Right ventricle myocardium inferior (tissue), 1 donor: ENCODE data around the gene PLIN5. TPM values are rescaled to one million over a fixed set of nuclear protein-coding genes. Genes with fewer than 3 reads are reported as not detected.
A peak's percentile ranks its signal among the peaks of the same experiment; 100 is the strongest.

Source experiments
- ATAC-seq: fragments of 200-7000 bp; cut with Tn5 transposase; one replicate; pipeline ENCODE4 v1.9.1; 2020; ENCODE audit warnings: mild to moderate bottlenecking, moderate library complexity
- DNase-seq: peaks from one replicate; pipeline ENCODE4 v3.0.0; 2021; ENCODE audit errors: missing footprints
- intact Hi-C: fragments of 100-400 bp; cut with DNase I; formaldehyde crosslinking; loops from one replicate; pipeline ENCODE4 v1.11.0; 2022
- total RNA-seq: library from RNA; stranded (reverse); fragmentation: NEBNext Ultra II Directional; extraction: Animal tissue kit (Norgen Biotek cat#: 25700); gene quantifications from one replicate; pipeline ENCODE4 v1.2.1, GENCODE V29; 2021
- donor health status: DM: no; HTN: yes; CAD: no; lungs with severe emphysema.

The PLIN5 gene
- total RNA-seq, 1 donor from 2014 or later: 50.4 TPM

DNA sequence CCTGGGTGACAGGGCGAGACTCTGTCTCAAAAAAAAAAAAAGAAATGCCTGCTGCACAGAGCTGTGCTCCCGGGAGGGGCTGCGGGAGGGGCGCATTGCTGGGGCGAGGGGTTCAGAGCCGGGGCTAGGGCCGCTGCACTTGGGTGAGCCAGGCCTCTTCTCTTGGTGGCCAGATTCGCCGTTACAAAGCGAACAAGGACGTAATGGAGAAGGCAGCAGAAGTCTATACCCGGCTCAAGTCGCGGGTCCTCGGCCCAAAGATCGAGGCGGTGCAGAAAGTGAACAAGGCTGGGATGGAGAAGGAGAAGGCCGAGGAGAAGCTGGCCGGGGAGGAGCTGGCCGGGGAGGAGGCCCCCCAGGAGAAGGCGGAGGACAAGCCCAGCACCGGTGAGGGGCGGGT is 35.7 kb downstream of the PLIN5 start:
- ATAC-seq (no peak), DNase-seq (no peak)
- intact Hi-C loops: no loop called here

DNA sequence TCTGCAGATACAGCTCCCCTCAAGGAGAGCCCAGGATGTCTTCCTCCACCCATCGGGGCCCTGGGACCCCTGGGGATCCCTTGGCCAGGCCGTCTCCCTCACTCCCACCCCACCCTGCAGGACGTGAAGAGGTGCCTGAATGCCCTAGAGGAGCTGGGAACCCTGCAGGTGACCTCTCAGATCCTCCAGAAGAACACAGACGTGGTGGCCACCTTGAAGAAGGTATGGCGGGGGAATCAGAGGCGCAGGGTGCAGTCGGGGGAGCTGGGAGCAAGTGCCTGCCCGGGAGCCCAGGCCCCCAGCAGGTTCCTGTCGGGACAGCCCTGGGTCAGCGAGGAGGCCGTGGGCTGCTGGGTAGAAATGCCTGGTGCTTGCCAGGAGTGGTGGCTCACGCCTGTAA is 36.3 kb downstream of the PLIN5 start:
- no peak for ATAC-seq
- no peak for DNase-seq
- intact Hi-C loops: no loop called here

DNA sequence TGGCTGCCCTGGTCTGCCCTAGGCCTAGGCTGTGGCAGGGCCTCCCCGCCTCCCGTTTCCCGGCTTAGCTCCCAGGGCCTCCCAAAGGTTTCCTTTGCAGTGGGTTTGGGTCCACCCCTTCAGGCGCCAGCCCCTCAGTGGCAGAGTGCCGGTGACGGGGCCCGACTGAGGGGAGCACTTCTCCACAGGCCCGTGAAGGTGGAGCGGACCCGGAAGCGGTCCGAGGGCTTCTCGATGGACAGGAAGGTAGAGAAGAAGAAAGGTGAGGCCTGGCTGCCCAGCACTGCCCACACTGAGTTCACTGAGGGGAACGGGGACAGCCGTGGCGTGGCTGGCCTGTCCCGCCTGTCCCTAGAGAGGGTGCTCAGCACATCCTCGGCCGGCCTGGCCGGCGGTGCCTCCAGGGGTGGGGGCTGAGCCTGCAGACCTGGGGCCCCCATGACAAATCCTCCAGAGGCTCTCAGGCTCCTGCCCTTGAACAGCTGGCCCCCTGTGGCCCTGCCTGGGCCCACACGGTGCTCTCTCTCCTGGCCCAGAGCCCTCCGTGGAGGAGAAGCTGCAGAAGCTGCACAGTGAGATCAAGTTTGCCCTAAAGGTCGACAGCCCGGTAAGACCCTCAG is 37.1 kb downstream of the PLIN5 start:
- DNase-seq: no peak
- no peak for ATAC-seq
- intact Hi-C loops: no loop called here

DNA sequence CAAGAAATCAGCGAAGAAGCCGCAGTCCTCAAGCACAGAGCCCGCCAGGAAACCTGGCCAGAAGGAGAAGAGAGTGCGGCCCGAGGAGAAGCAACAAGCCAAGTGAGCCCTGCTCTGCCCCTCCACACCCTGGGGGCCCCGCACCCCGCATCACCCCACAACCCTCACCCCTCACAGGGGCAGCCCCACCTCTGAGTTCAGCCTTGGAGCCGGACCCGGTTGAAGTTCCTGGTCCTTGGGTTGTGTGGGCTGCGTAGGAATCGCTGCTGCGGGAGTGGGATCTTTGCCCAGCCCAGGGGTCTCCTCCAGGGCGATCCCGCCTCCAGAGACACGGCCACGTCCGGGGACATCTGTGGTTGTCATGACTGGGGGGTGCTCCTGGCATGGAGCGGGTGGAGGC is 38.7 kb downstream of the PLIN5 start:
- ATAC-seq (no peak), DNase-seq (no peak)
- intact Hi-C loops: no loop called here

DNA sequence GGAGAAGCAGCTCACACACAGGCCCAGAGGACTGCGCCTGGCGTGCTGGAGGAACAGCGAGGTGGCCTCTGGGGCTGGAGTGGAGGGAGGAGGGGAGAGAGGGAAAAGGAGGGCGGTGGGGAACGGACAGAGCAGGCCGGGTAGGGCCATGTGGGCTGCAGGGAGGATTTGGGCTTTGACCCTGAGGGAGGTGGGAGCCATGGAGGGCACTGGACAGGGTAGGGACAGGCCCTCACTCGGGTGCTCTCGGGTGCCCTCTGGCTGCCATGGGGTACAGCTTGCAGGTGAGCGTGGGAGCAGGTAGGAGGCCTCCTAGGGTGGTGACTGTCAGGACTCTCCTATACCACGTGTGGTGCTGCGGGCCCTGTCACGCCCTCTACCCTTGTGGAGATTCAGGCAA is 39.6 kb downstream of the PLIN5 start:
- DNase-seq (no peak), ATAC-seq (no peak)
- intact Hi-C loops: no loop called here

DNA sequence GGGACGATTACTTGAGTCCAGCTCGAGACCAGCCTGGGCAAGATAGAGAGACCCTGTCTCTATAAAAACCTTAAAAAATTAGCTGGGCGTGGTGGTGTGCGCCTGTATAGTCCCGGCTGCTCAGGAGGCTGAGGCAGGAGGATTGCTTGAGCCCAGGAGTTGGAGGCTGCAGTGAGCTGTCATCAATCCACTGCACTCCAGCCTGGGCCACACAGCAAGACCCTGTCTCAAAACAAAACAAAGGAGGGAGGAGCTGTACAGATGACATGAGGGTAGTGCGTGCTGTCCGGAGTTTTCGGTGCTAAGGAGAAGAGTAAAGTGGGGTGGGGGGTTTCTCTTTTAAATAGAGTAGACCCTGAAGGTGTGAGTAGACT is 40.3 kb downstream of the PLIN5 start:
- intact Hi-C loops: no loop called here
- DNase-seq (no peak), ATAC-seq (no peak)

DNA sequence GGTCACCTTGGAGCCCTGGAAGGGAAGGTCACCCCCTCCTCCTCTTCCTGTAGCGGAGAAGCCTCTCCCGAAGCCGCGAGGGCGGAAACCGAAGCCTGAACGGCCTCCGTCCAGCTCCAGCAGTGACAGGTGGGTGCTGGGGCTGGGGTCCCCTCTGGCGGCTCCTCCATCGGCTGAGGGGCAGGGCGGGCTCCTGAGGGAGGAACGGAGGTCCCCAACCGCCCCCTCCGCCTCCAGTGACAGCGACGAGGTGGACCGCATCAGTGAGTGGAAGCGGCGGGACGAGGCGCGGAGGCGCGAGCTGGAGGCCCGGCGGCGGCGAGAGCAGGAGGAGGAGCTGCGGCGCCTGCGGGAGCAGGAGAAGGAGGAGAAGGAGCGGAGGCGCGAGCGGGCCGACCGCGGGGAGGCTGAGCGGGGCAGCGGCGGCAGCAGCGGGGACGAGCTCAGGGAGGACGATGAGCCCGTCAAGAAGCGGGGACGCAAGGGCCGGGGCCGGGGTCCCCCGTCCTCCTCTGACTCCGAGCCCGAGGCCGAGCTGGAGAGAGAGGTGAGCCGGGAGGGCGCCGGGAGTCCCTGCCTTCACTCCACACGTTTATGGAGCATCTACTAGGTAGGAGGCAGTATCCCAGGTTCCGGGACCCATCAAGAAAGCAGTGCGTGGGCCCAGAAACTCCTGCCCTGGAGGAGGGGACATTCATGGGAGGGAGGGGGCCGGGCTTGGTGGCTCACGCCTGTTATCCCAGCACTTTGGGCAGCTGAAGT is 40.9 kb downstream of the PLIN5 start:
- intact Hi-C loops: no loop called here
- ATAC-seq (no peak), DNase-seq (no peak)

DNA sequence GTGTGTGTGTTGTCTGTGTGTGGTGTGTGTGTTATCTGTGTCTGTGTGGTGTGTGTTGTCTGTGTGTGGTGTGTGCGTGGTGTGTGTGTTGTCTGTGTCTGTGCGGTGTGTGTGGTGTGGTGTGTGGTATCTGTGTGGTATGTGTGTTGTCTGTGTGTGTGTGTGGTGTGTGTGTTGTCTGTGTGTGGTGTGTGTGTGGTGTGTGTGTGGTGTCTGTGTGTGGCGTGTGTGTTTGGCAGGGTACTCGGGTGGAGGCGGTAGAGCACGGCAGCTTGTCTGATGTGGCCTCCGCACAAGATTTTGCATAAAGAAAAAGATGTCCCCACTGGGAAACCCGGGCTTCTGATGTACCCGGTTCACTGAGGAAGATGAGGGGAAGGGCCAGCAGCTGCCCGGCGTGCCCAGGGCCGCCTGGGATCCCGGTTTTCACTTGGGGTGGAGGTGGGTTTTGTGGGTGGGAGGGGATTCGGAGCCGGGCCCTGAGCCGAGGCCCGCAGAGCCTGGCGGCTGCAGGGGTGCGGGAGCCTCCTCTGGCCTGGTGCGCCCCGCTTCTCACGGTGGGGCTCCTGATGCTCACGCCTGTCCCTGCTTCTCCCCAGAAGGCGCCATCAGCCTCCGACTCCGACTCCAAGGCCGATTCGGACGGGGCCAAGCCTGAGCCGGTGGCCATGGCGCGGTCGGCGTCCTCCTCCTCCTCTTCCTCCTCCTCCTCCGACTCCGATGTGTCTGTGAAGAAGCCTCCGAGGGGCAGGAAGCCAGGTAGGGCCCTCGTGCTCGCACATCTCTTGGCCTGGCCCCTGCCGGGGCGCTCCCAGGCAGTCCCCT is 41.7 kb downstream of the PLIN5 start:
- intact Hi-C loops: no loop called here
- no peak for DNase-seq
- no peak for ATAC-seq

DNA sequence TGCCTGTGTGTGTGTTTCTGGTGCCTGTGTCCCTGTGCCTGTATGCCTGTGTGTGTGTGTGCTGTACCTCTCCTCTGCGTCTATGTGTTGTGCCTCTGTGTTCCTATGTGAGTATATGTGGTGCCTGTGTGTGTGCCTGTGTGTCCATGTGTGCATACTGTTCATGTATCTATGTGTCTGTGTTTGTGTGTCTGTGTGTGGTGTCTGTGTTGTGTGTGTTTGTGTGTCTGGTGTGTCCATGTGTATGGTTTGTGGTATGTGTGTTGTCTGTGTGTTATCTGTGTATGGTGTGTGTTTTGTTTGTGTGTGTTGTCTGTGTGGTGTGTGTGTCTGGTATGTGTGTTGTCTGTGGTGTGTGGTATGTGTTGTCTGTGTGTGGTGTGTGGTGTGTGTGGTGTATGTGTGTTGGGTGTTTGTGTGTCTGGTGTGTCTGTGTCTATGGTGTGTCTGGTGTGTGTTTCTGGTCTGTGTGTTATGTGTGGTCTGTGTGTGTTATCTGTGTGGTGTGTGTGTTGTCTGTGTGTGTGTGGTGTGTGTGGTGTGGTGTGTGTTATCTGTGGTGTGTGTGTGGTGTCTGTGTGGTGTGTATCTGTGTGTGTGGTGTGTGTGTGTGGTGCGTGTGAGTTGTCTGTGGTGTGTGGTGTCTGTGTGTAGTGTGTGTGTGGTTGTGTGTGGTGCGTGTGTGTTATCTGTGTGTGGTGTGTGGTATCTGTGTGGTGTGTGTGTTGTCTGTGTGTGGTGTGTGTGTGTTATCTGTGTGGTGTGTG is 42.5 kb downstream of the PLIN5 start:
- DNase-seq: no peak
- no peak for ATAC-seq
- intact Hi-C loops: no loop called here

DNA sequence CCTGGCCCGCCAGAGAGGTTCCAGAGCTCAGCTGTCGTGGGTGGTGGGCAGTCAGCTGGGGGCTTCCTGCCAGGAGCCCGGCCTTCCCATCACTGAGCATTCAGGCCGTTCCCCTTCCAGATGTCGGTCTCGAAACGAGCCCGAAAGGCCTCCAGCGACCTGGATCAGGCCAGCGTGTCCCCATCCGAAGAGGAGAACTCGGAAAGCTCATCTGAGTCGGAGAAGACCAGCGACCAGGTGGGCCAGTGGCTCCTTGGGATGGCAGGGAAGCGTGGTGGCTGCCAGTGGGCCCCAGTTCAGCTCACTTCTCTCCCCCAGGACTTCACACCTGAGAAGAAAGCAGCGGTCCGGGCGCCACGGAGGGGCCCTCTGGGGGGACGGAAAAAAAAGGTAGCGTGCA is 43.6 kb downstream of the PLIN5 start:
- ATAC-seq (no peak), DNase-seq (no peak)
- intact Hi-C loops: no loop called here

DNA sequence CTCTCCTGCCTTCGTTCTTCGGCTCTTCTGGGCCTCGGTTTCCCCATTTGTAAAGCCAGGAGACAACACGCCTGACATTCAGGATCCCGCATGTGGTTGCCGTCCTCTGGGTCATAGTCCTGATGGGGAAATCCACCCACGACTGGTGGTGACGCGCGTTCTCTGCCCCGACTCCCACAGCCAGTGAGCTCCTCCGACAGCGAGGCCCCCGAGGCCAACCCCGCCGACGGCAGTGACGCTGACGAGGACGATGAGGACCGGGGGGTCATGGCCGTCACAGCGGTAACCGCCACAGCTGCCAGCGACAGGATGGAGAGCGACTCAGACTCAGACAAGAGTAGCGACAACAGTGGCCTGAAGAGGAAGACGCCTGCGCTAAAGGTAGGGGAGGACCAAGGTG is 46.5 kb downstream of the PLIN5 start:
- ATAC-seq (no peak), DNase-seq (peak; percentile 63)
- intact Hi-C loops: no loop called here

DNA sequence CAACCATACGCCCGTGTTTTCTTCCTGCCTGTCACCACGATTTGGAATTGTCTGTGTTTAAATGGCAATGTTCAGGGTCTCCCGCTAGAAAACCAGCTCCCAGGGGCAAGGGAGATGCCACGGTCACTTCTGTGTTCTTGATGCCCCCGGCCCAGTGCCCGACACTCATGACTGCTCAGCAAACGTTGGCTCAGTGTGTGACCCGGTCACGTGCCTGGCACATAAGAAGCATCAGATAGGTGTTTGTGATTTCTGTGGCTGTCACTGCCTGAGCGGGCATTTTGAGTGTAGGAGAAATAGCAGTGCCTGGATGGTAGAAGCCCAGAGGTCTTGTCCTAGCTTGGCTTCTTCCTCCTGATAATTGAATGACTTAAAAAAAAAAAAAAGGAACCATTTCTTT is 47.5 kb downstream of the PLIN5 start:
- intact Hi-C loops: no loop called here
- peak; percentile 57 for DNase-seq
- no peak for ATAC-seq

DNA sequence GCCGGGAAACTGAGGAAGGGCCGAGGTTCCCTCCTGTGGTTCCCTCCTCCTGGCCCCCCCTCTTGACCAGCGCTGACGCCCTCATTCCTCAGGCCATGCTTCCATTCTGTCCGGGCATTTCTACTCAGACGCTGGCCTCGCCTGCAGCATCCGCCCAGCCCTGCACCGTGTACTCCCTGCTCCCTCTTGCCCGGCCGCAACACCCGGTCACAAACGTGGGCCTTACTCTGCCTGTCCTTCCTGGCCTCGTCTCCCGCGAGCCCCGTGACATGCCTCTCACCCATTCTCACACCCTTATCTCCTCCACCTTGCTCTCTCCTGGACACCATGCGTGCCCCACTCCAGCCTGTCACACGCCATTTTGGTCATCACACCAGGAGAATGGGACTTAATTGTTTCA is 51.6 kb downstream of the PLIN5 start:
- intact Hi-C loops: no loop called here
- ATAC-seq (no peak), DNase-seq (peak; percentile 41)

DNA sequence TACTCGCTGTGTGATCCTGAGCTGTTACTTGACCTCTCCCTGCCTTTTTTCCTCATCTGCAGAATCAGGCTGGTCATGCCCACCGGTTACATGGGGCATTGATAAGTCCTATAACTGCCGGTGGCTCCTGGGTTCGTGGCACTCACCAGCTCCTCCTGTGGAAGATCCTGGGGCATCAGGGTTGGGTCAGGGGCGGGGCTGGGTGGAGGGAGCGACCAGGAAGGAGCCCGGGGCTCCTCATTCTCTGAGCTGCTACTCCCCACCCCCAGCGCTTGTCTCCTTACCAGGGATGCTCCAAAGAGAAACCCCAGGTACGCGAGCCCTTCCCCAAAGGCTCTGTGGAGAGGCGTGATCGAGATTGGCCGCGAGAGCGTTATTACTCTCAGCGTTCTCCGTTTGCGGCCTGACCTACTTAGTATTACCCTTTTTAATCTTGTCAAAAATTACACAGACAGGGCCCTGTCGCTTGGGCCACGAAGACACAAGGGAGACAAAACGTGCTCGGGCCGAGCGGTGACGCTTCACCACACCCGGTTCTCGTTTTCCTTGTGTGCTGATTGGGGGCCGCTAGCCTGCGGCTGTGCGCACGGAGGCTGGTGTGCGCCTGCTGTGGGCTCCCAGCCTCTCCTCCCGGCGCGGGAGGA is 52.2 kb downstream of the PLIN5 start:
- ATAC-seq (no peak), DNase-seq (peak; percentile 31)
- intact Hi-C loops: no loop called here

DNA sequence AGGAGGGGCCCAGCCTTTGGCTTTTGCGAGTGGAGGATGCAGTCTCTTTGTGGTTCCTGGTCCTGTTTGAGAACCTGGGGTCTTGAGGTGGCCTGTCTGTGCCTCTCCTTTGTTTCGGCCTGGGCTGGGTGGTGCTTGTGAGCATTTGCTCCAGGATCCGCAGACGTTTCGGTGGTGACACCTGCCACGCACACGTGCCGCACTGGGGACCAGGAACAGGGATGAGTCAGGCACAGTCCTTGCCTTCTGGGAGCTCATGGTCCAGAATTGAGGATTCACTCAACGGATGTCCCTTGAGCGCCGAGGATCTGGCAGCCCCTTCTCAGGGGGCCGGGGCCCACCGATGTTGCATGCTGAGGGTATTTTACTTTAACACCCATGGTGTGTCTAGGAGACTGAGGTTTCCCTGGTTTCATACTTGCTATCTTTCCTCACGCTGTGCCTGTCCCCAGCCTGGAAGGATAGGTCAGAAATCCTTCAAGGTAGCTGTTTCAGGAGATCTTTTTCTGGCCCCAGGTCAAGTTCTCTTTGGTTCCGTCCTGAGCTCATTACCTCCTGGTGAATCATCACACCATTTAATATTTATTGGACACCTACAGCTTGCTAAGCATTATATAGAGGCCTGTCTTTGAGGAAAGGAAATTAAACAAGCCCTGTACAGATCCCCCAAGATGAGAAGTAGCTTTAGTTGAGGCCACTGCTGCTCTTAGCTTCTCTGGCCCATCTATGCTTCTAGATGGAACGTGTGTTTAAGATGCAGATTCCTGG is 57.8 kb downstream of the PLIN5 start:
- DNase-seq (no peak), ATAC-seq (no peak)
- intact Hi-C loops: no loop called here

DNA sequence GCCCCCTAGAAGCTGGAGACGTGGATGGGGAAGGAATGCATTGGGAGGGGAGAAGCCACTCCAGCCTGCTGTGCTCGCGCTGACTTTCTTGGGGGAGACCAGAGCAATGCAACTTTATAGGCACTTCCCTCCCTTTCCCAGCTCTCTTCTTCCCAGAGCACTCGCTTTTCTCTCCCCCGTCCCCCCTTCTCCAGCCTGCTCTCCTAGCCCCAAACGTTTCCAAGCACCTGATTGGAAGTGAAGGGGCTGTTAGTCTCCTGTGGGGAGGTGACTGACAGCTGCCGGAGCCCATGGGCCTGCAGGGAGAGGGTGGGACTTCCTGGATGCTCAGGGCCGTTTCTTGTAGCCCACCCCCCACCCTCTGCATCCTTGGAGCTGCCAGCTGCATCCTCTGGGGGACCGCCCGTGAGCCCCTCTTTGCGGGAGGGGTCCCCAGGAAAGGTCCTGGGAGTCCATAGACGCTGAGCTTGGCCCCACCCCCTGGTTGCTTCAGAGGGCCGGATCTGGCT is 60.5 kb downstream of the PLIN5 start:
- no peak for DNase-seq
- no peak for ATAC-seq
- intact Hi-C loops: loop anchor here (5.0 kb wide), 1 partner anchor 72 kb away; the partner anchor contains the start of genes CHAF1A and SH3GL1

DNA sequence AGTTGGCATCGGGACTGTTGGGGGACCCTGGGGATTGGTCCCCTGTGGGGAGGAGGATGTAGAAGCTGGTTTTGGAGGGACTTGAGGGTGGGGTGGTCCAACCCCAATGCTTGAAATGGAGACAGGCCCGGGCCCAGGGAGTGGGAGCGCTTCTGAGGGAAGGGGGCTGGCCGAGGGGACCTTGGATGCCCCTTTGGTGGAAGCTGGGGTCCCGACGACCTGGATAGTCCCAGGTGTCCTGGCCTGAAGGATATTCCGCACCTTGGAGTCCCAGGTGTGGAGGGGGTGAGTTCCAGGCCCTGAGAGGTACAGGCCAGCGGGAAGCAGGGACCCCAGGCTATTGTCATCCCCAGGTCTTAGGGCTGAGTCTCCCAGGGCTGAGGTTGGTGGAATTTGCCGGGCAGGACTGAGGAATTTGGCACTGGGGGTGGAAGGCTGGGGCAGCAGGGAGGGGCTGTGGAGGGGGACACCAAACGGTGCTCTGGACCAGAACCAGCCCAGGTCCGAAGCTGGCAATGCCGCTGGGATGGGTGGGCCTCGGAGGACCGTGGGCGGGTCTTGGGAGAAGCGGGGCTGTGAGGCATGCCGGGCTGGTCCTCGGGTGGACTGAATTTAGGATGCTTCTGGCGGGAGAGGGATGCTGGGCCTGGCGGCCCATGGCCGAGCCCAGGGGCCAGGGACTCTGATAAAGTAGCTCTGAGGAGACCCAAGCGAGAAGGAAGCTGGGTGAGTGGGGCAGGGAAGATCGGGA is 61.1 kb downstream of the PLIN5 start:
- no peak for DNase-seq
- intact Hi-C loops: loop anchor here (5.0 kb wide), 1 partner anchor 72 kb away; the partner anchor contains the start of genes CHAF1A and SH3GL1
- ATAC-seq: no peak
